Gastroesophageal sphincter (tissue), 3 donors: Measurements from ENCODE around the gene STMN1.

Experiments
- CTCF ChIP-seq, 4 experiments: fragments of 200-600 bp in 2 of 4; fragments of 450-650 bp in 2 of 4; sonication (generic) in 1 of 4; IDR thresholded peaks; one replicate each; pipeline ENCODE4 v1.5.1; 2017 to 2019; ENCODE audit warnings: antibody characterized with exemption in 4 of 4, mild to moderate bottlenecking in 2 of 4, moderate library complexity in 2 of 4
- EP300 ChIP-seq: sonication (generic); formaldehyde crosslinking; IDR thresholded peaks from one replicate; pipeline ENCODE4 v1.6.1; 2017; ENCODE audit warnings: antibody characterized with exemption, mild to moderate bottlenecking
- POLR2A ChIP-seq, 2 donors: fragments of 450-650 bp; IDR thresholded peaks; one replicate each; pipeline ENCODE4 v1.6.1; 2017; ENCODE audit warnings: antibody characterized with exemption in 2 of 2, mild to moderate bottlenecking in 2 of 2, moderate library complexity in 1 of 2
- POLR2AphosphoS5 ChIP-seq: sonication (generic); formaldehyde crosslinking; IDR thresholded peaks from one replicate; pipeline ENCODE4 v1.6.1; 2017; ENCODE audit warnings: antibody characterized with exemption

GRCh38 chr1:25889470-25889869, 16.7 kb downstream of the STMN1 start:
- TF ChIP-seq POLR2AphosphoS5, result no peak
- TF ChIP-seq CTCF (IDR thresholded peaks at IDR 0.05), result no peak
- no peak for TF ChIP-seq EP300
- no peak for TF ChIP-seq POLR2A (IDR thresholded peaks at IDR 0.05)
